BLaER1 treated with 17β-estradiol and CSF1 and Interleukin-3, amounts not matched to agents 10 nM and 100 nM (cell line): ENCODE measurements around the gene ASCC3.

Experiments
- H3K27ac ChIP-seq, 11 experiments: shearing (Covaris generic); formaldehyde crosslinking; 2 replicates each; pipeline ENCODE4 v1.8.1; 2022
- H3K27me3 ChIP-seq, 11 experiments: shearing (Covaris generic); formaldehyde crosslinking; 2 replicates each; pipeline ENCODE4 v1.8.1; 2022
- H3K36me3 ChIP-seq, 11 experiments: shearing (Covaris generic); formaldehyde crosslinking; 2 replicates each; pipeline ENCODE4 v1.8.1; 2022
- H3K4me1 ChIP-seq, 10 experiments: shearing (Covaris generic); formaldehyde crosslinking; 2 replicates each; pipeline ENCODE4 v1.8.1; 2022
- H3K4me2 ChIP-seq, 11 experiments: shearing (Covaris generic); formaldehyde crosslinking; 2 replicates each; pipeline ENCODE4 v1.8.1; 2022
- H3K4me3 ChIP-seq, 10 experiments: shearing (Covaris generic); formaldehyde crosslinking; 2 replicates each; pipeline ENCODE4 v1.8.1; 2022
- H3K9ac ChIP-seq, 11 experiments: shearing (Covaris generic); formaldehyde crosslinking; 2 replicates each; pipeline ENCODE4 v1.8.1; 2022
- H3K9me3 ChIP-seq, 11 experiments: shearing (Covaris generic); formaldehyde crosslinking; replicated peaks in 1 of 11; 2 replicates each; pipeline ENCODE4 v1.8.1; 2022
- H4K20me1 ChIP-seq, 11 experiments: shearing (Covaris generic); formaldehyde crosslinking; 2 replicates each; pipeline ENCODE4 v1.8.1; 2022
- Cebpa-rat ChIP-seq, 11 experiments: shearing (Covaris generic); IDR thresholded peaks; 2 replicates each; pipeline ENCODE4 v1.8.1; 2022

Gene ASCC3

GRCh38 chr6:100693249-100693927 is 187.7 kb downstream of the ASCC3 start:
- no peak for TF ChIP-seq Cebpa-rat (IDR thresholded peaks at IDR 0.05)
- no peak overlapping the region for H3K27ac ChIP-seq
- no peaks in the 10 kb centered on the region for H3K9me3 ChIP-seq
- no peak overlapping the region for H3K4me3 ChIP-seq
- H3K4me1 ChIP-seq = no peaks in the 10 kb centered on the region
- no peaks in the 10 kb centered on the region for H3K27me3 ChIP-seq
- H3K4me2 ChIP-seq = no peak overlapping the region
- peaks cover 0 to 12% (median 0%) of the 10 kb centered on the region in 11 experiments; a peak in 8 of 22 replicates for H3K36me3 ChIP-seq
- no peak overlapping the region for H3K9ac ChIP-seq
- H4K20me1 ChIP-seq = no peaks in the 10 kb centered on the region

GRCh38 chr6:100691972-100692371 is 189.2 kb downstream of the ASCC3 start:
- TF ChIP-seq Cebpa-rat (IDR thresholded peaks at IDR 0.05) = no peak
- H3K27me3 ChIP-seq = no peaks in the 10 kb centered on the region
- no peak overlapping the region for H3K27ac ChIP-seq
- H3K4me2 ChIP-seq = no peak overlapping the region
- H3K4me3 ChIP-seq = no peak overlapping the region
- no peaks in the 10 kb centered on the region for H3K9me3 ChIP-seq
- no peak overlapping the region for H3K9ac ChIP-seq
- no peaks in the 10 kb centered on the region for H4K20me1 ChIP-seq
- peaks cover 0 to 13% (median 0%) of the 10 kb centered on the region in 11 experiments; a peak in 6 of 22 replicates for H3K36me3 ChIP-seq
- no peaks in the 10 kb centered on the region for H3K4me1 ChIP-seq

GRCh38 chr6:100686216-100686615 is 194.9 kb downstream of the ASCC3 start:
- Histone ChIP-seq H4K20me1 (no peaks in the 10 kb centered on the region), H3K9ac (no peak overlapping the region), H3K4me2 (no peak overlapping the region), H3K9me3 (no peaks in the 10 kb centered on the region), H3K36me3 (peaks cover 0 to 18% (median 0%) of the 10 kb centered on the region in 11 experiments; a peak in 3 of 22 replicates), H3K4me3 (no peak overlapping the region), H3K4me1 (no peaks in the 10 kb centered on the region), H3K27ac (no peak overlapping the region), H3K27me3 (no peaks in the 10 kb centered on the region)
- no peak for TF ChIP-seq Cebpa-rat (IDR thresholded peaks at IDR 0.05)

- Histone ChIP-seq H3K4me2 (no peak overlapping the region), H3K4me1 (no peaks in the 10 kb centered on the region), H3K9ac (no peak overlapping the region), H3K9me3 (no peaks in the 10 kb centered on the region), H3K4me3 (no peak overlapping the region), H3K27me3 (no peaks in the 10 kb centered on the region), H3K36me3 (peaks cover 0 to 18% (median 0%) of the 10 kb centered on the region in 11 experiments; a peak in 3 of 22 replicates), H3K27ac (no peak overlapping the region), H4K20me1 (no peaks in the 10 kb centered on the region)
- TF ChIP-seq Cebpa-rat (IDR thresholded peaks at IDR 0.05) = no peak
Measured at GRCh38 chr6:100685747-100686146, 195.4 kb downstream of the ASCC3 start.

- Histone ChIP-seq H3K4me3 (no peak overlapping the region), H3K4me2 (no peak overlapping the region), H3K27me3 (no peaks in the 10 kb centered on the region), H3K4me1 (no peaks in the 10 kb centered on the region), H3K27ac (no peak overlapping the region), H3K9me3 (no peaks in the 10 kb centered on the region), H3K9ac (no peak overlapping the region), H4K20me1 (no peaks in the 10 kb centered on the region), H3K36me3 (peaks cover 0 to 39% (median 7%) of the 10 kb centered on the region in 11 experiments; a peak in 9 of 22 replicates)
- TF ChIP-seq Cebpa-rat (IDR thresholded peaks at IDR 0.05) = no peak
Measured at GRCh38 chr6:100680163-100680562, 201.0 kb downstream of the ASCC3 start.

- H3K27ac ChIP-seq = no peak overlapping the region
- H3K4me2 ChIP-seq = no peak overlapping the region
- no peak overlapping the region for H3K4me3 ChIP-seq
- TF ChIP-seq Cebpa-rat (IDR thresholded peaks at IDR 0.05) = no peak
- H3K36me3 ChIP-seq = peaks cover 0 to 50% (median 6%) of the 10 kb centered on the region in 11 experiments; a peak in 9 of 22 replicates
- H3K9ac ChIP-seq = no peak overlapping the region
- H3K9me3 ChIP-seq = no peaks in the 10 kb centered on the region
- H3K4me1 ChIP-seq = no peaks in the 10 kb centered on the region
- H3K27me3 ChIP-seq = no peaks in the 10 kb centered on the region
- no peaks in the 10 kb centered on the region for H4K20me1 ChIP-seq
Measured at GRCh38 chr6:100678027-100678426, 203.1 kb downstream of the ASCC3 start.

GRCh38 chr6:100677240-100677639 is 203.9 kb downstream of the ASCC3 start:
- Histone ChIP-seq H3K4me3 (no peak overlapping the region), H3K36me3 (peaks cover 0 to 57% (median 6%) of the 10 kb centered on the region in 11 experiments; a peak in 10 of 22 replicates), H3K4me1 (no peaks in the 10 kb centered on the region), H3K27me3 (no peaks in the 10 kb centered on the region), H3K4me2 (no peak overlapping the region), H3K27ac (no peak overlapping the region), H3K9ac (no peak overlapping the region), H3K9me3 (no peaks in the 10 kb centered on the region), H4K20me1 (no peaks in the 10 kb centered on the region)
- no peak for TF ChIP-seq Cebpa-rat (IDR thresholded peaks at IDR 0.05)

GRCh38 chr6:100673641-100674040 is 207.5 kb downstream of the ASCC3 start:
- Histone ChIP-seq H3K27ac (no peak overlapping the region), H3K27me3 (no peaks in the 10 kb centered on the region), H3K4me2 (no peak overlapping the region), H3K9ac (no peak overlapping the region), H3K36me3 (peaks cover 9 to 70% (median 19%) of the 10 kb centered on the region in 11 experiments; a peak in 19 of 22 replicates), H3K9me3 (peaks cover 0 to 18% (median 11%) of the 10 kb centered on the region in 11 experiments; a peak in 13 of 22 replicates), H3K4me1 (no peaks in the 10 kb centered on the region), H3K4me3 (no peak overlapping the region), H4K20me1 (no peaks in the 10 kb centered on the region)
- no peak for TF ChIP-seq Cebpa-rat (IDR thresholded peaks at IDR 0.05)

GRCh38 chr6:100671740-100672139 is 209.4 kb downstream of the ASCC3 start:
- no peak for TF ChIP-seq Cebpa-rat (IDR thresholded peaks at IDR 0.05)
- Histone ChIP-seq H3K36me3 (peaks cover 9 to 64% (median 19%) of the 10 kb centered on the region in 11 experiments; a peak in 19 of 22 replicates), H3K4me1 (no peaks in the 10 kb centered on the region), H3K4me2 (no peak overlapping the region), H3K27ac (no peak overlapping the region), H3K9ac (no peak overlapping the region), H3K27me3 (no peaks in the 10 kb centered on the region), H3K4me3 (no peak overlapping the region), H3K9me3 (peaks cover 0 to 18% (median 11%) of the 10 kb centered on the region in 11 experiments; a peak in 13 of 22 replicates), H4K20me1 (no peaks in the 10 kb centered on the region)

GRCh38 chr6:100670056-100670455 is 211.1 kb downstream of the ASCC3 start:
- no peak for TF ChIP-seq Cebpa-rat (IDR thresholded peaks at IDR 0.05)
- H3K27ac ChIP-seq = no peak overlapping the region
- peaks cover 0 to 18% (median 11%) of the 10 kb centered on the region in 11 experiments; a peak in 13 of 22 replicates for H3K9me3 ChIP-seq
- no peaks in the 10 kb centered on the region for H3K27me3 ChIP-seq
- no peaks in the 10 kb centered on the region for H3K4me1 ChIP-seq
- H3K9ac ChIP-seq = no peak overlapping the region
- H3K4me2 ChIP-seq = no peak overlapping the region
- no peak overlapping the region for H3K4me3 ChIP-seq
- H3K36me3 ChIP-seq = peaks cover 9 to 55% (median 19%) of the 10 kb centered on the region in 11 experiments; a peak in 18 of 22 replicates
- H4K20me1 ChIP-seq = no peaks in the 10 kb centered on the region
